ENCODE data around the gene TMEM271. TPM values are rescaled to one million over a fixed set of nuclear protein-coding genes. Genes with fewer than 3 reads are reported as not detected.

Gene TMEM271
- total RNA-seq, result not detected

- DNase-seq, result no peak
These were observed at the start of gene TMEM271 for GRCh38 chr4:576245-576821. TMEM271 (minus strand) TSS chr4:576295; CDS start chr4:576062, 233 bp downstream.

GRCh38 chr4:625631-626161, 49.6 kb upstream of the TMEM271 start:
- no peak for DNase-seq

GRCh38 chr4:624705-625590, 48.9 kb upstream of the TMEM271 start, which contains the start of gene PDE6B:
PDE6B (plus strand) TSS chr4:625573; CDS start chr4:625627, 54 bp downstream.
- no peak for DNase-seq

GRCh38 chr4:623914-624566, 47.9 kb upstream of the TMEM271 start:
- no peak for DNase-seq

GRCh38 chr4:622996-623913, 47.2 kb upstream of the TMEM271 start:
- no peak for DNase-seq

- no peak for DNase-seq
These were observed 46.2 kb upstream of the TMEM271 start for GRCh38 chr4:622071-622995.

DNA sequence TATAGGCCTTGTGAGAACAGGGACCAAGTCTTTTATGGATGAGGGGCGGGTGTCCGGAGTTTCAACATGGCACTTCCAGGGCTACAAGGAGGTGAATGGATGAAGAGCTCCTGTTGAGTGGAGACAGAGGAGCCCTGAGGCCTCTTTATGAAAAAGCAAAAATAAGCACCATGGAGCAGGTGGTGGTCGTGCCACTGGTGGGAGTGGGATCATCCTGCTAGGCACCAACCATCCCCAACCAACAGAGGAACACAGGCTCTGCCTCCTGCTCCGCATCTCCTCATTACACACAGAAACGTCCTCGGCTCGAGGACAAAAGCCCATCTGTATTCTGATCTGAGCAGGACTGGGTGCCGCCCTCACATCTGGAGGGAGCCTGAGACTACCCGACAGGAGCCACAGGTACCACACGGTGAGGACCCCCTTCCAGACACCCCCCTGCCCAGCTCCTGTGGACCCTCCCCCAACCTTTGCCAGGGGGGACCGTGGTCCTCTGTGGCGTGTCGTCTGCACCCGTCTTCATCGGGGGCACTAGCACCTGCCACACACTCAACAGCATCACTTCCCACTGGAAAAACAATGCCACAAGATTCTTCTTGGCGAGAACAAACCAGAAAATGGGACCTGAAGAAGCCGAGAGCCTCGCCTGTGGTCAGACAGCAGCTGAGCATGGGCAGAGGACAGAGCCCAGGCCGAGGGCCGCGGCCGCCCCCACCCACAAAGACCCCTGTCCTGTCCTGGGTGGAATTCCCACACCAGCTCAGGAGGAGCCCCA, 45.4 kb upstream of the TMEM271 start:
- DNase-seq, result no peak

DNA sequence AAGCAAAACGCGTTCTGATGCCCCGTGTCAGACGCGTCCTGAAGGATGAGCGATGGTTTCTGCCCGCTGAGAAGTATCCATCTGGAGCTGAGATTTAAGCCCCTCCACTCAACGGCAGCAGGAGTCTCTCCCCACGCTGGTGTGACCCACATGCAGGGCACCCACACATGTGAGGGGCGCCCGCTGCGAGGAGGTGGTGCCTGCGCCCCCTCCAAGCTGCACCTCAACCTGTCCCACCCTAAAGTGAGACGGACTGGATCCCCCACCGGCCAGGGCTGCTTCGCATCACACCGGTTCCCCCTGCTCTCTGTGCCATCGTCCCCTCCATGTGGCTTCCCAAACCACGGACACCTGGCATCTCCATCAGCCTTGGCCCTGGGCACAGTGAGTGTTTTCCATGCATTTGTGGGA, 44.8 kb upstream of the TMEM271 start:
- DNase-seq, result no peak

DNA sequence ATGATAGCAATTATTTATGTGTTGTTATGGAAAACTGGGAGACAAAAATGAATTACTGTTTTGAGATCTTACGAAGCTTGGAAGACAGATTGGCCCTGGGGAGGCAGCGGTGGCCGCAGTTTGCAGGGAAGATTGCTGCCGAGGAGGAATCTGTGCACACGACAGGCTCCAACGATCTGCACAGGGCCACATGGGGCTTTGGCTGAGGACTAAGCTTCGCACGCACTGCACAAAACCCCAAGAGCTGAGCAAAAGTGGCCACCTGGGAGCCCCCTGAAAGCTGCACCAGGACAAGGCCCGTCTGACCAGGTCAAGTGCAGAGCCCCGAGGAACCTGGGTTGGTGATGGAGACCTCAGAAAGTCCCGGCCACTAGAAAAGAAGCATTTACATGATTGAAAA, 44.1 kb upstream of the TMEM271 start:
- no peak for DNase-seq

GRCh38 chr4:617644-618641, 41.8 kb upstream of the TMEM271 start:
- DNase-seq, result no peak

- DNase-seq, result no peak
These were observed 41.0 kb upstream of the TMEM271 start for GRCh38 chr4:616911-617643.

DNA sequence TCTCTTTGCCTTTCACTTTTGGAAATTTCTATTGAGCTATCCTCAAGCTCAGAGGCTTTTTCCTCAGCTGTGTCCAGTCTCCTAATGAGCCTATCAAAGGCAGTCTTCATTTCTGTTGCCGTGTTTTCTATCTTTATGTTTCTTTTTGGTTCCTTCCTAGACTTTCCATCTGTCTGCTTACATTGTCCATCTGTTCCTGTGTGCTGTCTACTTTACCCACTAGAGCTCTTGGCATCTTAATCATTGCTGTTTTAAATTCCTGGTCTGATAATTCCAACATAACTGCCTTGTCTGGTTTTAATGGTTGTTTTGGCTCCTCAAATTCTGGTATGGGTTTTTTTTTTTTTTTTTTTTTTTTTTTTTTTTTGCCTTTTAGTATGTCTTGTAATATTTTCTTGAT, 40.0 kb upstream of the TMEM271 start:
- no peak for DNase-seq

GRCh38 chr4:613126-613525, 37.0 kb upstream of the TMEM271 start:
- no peak for DNase-seq

DNA sequence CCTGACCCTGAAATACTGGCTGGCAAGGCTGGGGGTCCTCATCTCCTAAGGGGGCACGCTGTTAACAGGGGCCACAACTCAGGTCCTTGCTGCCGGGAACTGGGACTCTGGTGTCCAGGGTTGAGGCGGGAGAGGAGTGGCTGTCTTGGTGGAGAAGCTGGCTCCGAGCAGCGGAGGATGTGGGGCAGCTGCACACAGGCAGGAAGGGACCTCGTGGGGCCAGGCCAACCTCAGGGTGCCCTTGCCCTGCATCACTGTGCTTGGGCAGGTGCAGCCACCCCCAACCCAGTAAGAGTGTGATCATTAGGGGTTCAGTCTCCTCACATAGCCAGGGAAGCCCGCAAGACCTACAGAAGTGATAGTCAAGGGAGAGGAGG, 36.6 kb upstream of the TMEM271 start:
- no peak for DNase-seq

GRCh38 chr4:612052-612748, 36.1 kb upstream of the TMEM271 start:
- no peak for DNase-seq

GRCh38 chr4:610411-611261, 34.5 kb upstream of the TMEM271 start:
- no peak for DNase-seq
